Central memory CD4-positive, alpha-beta T cell (primary cell): ENCODE measurements around the gene LRRC61.
A peak's percentile ranks its signal among the peaks of the same experiment; 100 is the strongest.

ENCODE experiments used
- DNase-seq: peaks from one replicate; pipeline ENCODE4 v3.0.0; 2022

LRRC61 gene

GRCh38 chr7:150357270-150357669 is 34.1 kb downstream of the LRRC61 start:
- peak; percentile 54 for DNase-seq

- DNase-seq = no peak
These were observed 34.7 kb downstream of the LRRC61 start for GRCh38 chr7:150357771-150358427.

- DNase-seq = no peak
These were observed 35.3 kb downstream of the LRRC61 start for GRCh38 chr7:150358433-150358832.

GRCh38 chr7:150358988-150359621 is 36.0 kb downstream of the LRRC61 start:
- DNase-seq = no peak

GRCh38 chr7:150359622-150360362 is 36.6 kb downstream of the LRRC61 start:
- no peak for DNase-seq

- DNase-seq = no peak
These were observed 37.4 kb downstream of the LRRC61 start for GRCh38 chr7:150360363-150361058.

- DNase-seq = no peak
These were observed 38.2 kb downstream of the LRRC61 start for GRCh38 chr7:150361402-150361801.

- DNase-seq = no peak
These were observed 38.9 kb downstream of the LRRC61 start for GRCh38 chr7:150361807-150362621.

- no peak for DNase-seq
These were observed 40.2 kb downstream of the LRRC61 start for GRCh38 chr7:150363370-150363769.

GRCh38 chr7:150363872-150364271 is 40.7 kb downstream of the LRRC61 start:
- DNase-seq = no peak

GRCh38 chr7:150365194-150365593 is 42.0 kb downstream of the LRRC61 start:
- no peak for DNase-seq

GRCh38 chr7:150365673-150366398 is 42.7 kb downstream of the LRRC61 start:
- no peak for DNase-seq

- no peak for DNase-seq
These were observed 44.5 kb downstream of the LRRC61 start for GRCh38 chr7:150367677-150368095.

GRCh38 chr7:150368096-150368883 is 45.1 kb downstream of the LRRC61 start, which contains the start of gene REPIN1:
Gene REPIN1 (plus strand): TSS chr7:150368822. CDS start chr7:150369712, 890 bp downstream.
- DNase-seq = peak; percentile 69

GRCh38 chr7:150368884-150369747 is 46.0 kb downstream of the LRRC61 start:
- DNase-seq = peak; percentile 61

GRCh38 chr7:150369748-150370501 is 46.8 kb downstream of the LRRC61 start:
- no peak for DNase-seq

- DNase-seq = no peak
These were observed 47.5 kb downstream of the LRRC61 start for GRCh38 chr7:150370612-150371071.

- DNase-seq = no peak
These were observed 48.2 kb downstream of the LRRC61 start for GRCh38 chr7:150371131-150371995.
